HG03025 (cell line): ENCODE results near the gene WBP2.
"Not testable (repeated sequence)": the region's sequence is repeated elsewhere in the genome, so short reads cannot be mapped to it uniquely, and the experiment has no call there.

ENCODE experiments used
- ATAC-seq: cut with Tn5 transposase; IDR thresholded peaks from one replicate; pipeline ENCODE4 v1.9.1; 2021; ENCODE audit warnings: mild to moderate bottlenecking, moderate library complexity; ENCODE audit not compliant: unreplicated experiment, low FRiP score

WBP2 gene

DNA sequence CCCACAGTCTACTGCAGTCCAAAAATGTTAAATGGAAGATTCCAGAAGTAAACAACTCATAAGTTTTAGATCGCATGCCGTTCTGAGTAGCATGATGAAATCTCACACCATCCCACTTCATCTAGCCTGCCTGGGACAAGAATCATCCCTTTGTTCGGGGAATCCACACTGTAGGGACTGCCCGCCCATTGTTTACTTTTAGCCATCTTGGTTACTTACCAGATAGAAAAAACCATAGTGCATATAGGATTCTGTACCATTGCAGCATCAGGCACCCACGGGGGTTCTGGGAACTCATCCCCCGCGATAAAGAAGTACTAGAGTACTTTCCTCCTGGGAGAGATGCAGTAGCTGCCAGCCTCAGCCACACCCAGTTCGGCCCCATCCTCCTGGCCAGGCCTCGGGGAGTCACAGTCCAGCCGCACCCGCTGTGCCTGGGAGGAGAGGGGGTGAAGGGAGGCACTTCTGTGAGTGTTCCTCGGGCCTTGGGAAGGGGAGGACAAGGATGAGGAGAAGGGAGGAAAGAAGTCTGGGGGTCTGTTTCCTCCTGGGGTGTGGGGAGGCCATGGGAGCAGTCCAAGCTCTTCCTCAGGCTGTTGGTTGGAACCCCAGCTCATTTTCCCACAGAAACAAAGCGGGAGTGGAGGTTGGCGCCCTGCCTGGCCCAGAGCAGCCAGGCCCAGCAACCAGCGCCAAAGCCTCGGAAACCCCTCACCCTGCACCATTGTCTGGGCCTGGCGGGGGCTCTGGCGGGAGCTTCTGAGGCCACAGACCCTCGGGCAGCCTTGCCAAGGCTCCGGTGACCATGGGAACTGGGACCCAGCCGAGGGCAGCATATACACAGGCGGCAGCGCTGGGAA lies 14.4 kb upstream of the WBP2 start:
- no peak for ATAC-seq

DNA sequence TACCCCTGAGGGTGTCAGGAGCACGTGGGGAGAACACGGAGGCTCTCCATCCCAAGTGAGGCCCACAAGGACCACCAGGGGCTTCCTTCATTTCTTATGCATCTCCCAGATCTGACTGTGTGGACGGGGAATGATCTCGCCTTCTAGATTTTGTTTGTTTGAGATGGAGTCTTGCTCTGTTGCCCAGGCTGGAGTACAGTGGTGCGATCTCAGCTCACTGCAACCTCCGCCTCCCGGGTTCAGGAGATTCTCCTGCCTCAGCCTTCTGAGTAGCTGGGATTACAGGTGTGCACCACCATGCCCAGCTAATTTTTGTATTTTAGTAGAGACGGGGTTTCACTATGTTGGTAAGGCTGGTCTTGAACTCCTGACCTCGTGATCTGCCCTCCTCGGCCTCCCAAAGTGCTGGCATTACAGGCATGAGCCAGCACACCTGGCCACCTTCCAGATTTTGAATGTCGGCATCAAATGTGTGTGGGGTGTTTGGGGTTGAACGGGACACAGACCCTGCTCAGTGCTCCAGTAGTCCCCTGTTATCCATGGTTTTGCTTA lies 13.7 kb upstream of the WBP2 start:
- not testable (repeated sequence) for ATAC-seq

DNA sequence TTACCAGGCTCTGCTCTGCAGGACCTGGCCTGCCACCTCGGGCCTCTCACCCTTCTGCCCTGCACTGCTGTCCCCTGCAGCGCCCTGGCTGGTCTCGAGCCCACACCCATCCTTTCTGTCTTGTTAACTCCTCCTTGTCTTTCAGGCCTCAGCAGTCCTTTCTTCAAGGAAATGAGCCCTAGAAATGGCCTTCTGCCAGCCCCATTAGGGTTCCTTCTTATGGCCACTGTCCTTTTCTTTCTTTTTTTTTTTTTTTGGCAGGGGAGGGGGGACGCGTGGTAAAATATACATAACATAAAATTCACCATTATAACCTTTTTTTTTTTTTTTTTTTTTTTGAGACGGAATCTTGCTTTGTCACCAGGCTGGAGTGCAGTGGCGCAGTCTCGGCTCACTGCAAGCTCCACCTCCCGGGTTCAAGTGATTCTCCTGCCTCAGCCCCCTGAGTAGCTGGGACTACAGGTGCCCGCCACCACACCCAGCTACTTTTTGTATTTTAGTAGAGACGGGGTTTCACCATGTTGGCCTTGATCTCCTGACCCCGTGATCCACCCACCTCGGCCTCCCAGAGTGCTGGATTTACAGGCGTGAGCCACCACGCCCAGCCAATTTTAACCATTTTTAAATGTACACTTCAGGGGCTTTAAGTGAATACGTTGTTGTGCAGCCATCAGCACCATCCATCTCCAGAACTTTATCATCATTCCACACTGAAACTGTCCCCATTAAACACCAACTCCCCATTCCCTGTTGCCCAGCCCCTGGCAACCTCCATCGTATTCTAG lies 10.5 kb upstream of the WBP2 start:
- ATAC-seq: not testable (repeated sequence)

DNA sequence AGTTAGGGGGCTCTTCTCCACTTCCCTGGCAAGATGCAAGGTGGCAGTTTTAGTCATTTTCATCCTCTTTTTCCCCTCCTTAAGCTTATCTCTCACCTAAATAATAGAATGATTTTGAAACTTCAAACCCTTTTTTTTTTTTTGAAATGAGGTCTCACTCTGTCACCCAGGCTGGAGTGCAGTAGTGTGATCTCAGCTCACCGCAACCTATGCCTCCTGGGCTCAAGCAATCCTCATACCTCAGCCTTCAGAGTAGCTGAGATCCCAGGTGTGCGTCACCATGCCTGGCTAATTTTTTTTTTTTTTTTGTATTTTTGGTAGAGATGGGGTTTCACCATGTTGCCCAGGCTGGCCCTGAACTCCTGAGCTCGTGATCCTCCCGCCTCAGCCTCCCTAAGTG lies 9.8 kb upstream of the WBP2 start:
- ATAC-seq: not testable (repeated sequence)

DNA sequence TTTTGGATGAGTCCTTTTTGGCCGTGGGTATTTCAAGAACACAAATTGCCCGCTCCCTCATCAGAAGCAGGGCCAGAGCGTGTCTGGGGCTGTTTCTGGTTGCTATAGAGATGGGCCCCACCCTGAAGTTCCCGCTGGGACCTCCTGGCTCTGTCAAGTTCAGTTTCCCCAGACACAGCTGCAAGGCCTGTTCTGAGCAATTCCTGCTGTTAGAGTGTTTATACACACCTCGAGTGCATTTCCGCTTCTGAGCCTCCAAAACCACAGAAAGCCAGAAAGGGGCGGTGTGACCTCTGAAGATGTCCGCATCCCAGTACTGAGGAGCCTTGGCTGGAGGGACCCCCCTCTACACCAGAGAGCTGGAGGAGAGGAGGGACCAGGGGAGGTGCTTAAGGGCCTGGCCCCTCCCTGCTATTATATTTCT lies 9.3 kb upstream of the WBP2 start:
- ATAC-seq: peak; percentile 75

DNA sequence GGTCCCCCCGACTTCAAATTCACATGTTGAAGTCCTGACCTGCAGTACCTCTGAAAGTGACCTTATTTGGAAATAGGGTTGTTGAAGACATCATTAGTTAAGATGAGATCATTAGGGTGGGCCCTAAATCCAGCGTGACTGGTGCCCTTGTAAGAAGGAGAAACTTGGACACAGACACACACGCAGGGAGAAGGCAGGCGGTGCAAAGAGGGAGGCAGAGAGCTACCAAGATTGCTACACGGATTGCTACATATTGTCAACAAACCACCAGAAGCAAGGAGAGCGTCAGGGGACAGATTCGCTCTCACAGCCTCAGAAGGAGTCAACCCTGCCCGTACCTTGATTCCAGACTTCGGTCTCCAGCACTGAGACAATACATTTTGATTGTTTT lies 6.8 kb upstream of the WBP2 start:
- ATAC-seq: no peak

DNA sequence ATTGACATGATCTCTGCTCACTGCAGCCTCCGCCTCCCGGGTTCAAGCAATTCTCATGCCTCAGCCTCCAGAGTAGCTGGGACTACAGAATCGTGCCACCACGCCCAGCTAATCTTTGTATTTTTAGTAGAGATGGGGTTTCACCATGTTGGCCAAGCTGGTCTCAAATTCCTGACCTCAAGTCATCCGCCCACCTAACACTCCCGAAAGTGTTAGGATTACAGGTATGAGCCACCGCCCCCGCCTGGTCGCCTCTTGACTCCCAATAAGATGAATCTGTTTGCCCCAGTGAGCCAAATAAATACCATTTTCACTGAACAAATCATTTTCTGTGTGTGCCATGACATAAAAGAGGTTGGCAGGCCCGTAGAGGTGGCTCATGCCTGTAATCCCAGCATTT lies 4.2 kb upstream of the WBP2 start:
- ATAC-seq: not testable (repeated sequence)

DNA sequence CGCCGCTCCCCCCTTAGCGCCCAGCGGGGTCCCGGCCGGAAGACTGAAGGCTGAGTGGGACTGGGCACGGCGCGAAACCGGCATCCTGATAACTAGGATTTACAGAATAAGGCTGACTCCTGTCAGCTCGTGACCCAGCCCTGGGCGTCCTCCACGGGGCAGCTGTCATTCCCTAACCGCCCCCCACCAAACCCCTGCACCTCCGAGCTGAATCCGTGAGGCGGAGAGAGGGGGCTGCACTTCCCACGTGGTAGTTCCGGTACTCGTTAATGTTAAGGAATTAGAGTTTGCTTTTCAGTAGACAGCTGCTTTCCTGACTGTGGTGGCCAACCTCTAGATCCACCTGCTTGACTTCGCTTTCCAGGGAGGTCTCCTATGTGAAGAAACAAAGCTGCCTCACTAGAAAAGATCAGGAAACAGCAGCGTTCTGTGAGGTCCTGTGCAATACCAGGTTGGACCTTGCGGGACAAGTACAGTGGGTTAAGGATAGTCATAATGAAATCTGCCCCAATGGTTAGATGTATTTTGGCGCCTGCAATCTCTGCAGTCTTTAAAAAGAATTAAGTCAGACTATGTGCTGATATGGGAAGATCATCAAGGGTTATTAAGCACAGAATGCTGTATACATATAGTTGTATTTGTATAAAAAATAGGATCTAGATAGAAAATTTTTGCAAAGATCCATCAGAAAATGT lies 1.1 kb upstream of the WBP2 start:
- no peak for ATAC-seq

DNA sequence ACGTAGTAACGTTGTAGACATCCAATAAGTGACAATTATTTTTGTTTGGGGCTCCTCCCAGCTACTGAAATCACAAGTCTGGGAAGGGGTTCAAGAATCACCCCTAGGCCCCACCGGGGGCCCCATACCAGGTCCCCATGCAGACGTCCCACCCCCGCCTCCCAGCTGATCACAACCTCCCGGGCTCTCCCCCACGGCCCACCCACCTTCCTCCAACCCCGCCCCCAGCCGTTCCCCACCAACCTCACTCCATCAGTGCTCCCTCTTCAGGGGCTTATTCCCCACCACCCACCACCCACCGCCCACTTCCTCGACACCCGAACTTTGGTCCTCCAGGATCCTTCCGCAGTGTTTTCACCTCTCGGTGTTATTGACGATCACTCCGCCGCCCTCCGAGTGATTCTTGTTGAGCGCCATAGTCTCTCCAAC lies 240 bp downstream of the WBP2 start:
- no peak for ATAC-seq

DNA sequence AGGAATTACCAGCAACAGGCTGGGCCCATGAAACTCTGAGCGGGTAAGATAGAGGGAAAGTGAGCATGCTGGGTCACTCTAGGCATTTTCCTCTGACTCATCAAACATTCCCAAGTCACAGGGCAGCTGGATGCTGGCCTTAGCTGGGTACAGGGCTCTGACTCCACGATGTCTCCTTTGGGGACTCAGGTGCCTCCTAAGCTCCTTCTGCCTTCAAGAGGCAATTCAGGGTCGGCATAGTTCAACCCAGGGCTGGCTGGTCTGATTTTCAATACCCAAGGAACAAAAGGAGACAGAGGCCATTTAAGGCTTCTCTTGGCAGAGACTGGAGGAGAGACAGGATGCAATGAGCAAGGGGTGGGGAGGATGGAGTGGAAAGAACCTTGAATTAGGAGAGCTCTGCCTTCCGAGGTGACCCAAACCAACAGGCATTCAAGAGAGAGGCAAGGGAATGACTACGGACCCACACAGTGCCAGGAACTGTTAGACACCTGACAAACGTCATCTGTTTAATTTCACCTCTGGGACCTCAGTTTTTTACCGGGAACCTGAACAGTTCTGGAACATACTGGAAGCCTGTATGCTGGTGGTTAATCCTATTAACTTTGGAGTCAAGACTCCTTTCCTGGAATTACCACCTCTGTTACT lies 910 bp downstream of the WBP2 start:
- ATAC-seq: no peak

DNA sequence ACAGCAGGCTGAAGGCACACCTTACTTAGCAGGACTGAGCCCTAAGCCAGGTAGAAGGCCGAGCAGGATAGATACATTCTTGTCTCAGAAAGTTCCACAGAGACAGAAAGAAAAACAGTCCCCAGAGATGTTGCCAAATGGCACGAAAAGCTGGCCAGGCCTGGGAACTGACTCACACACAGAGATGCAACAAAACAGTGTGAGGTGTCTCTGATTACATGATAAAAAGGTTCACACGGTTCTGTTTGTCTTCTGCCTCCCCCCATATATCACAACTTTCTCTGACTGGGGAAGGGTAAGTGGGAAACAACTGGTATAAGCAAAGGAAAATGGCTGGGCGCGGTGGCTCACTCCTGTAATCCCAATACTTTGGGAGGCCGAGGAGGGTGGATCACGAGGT lies 1.7 kb downstream of the WBP2 start:
- ATAC-seq: no peak

DNA sequence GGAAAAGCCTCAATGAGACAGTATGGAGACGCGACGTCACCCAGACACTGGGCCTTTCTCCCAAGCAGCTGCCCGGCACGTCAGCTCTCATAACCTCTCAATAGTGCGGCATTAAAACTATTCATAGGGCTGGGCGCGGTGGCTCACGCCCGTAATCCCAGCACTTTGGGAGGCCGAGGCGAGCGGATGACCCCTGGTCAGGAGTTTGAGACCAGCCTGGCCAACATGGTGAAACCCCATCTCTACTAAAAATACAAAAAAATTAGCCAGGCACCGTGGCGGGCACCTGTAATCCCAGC lies 3.5 kb downstream of the WBP2 start:
- not testable (repeated sequence) for ATAC-seq

DNA sequence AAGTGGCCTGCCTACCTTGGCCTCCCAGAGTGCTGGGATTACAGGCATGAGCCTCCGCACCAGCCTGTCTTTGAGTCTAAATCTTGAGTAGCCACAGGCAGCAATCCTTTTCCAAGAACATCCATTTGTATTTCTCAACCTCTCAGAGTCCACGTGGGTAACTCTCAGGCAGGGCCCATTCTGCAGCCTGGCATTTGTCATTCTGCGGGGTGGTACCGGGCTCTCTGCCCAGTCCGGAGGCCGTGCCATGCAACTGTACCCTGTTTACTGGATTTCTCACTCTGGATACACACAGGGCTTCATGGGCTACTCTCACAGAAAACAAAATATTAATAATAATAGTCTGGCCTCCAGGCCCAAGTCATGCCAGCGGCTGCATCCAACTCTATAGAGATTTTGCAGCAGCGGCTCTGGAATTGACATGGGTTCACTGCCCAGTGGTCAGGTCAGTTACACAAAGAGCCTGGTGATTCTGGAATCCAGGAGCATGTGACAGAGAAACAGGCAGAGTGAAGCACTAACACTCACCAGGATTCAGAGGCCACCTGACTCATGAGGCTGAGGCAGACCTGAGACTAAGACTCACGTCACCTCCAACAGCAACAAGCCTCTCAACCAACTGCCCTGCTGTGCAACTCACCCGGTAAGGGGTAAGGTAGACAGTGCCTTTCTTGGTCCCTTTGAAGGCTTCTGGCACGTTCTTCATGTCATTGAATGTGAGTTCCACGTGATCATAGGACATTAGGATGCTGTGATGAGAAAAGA lies 4.0 kb downstream of the WBP2 start:
- ATAC-seq: no peak

DNA sequence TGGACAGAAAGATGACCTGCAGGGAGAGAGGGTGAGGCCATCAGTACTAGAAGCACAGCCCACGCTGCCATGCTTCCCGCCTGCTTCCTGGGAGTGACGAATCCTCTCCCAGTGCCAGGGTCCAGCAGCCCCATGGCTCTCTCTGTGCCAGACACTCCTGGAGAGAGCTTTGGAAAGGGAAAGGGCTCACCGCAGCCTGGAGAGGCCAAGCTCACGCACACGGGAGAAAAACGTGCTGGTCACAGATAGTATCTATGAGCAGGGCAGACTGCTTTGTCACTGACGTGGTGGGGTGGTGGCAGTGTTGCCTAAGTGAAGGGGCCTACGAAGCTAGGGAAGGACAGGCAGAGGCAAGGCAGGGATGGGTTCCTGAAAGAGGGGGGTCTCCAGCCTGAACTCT lies 5.4 kb downstream of the WBP2 start:
- ATAC-seq: no peak

DNA sequence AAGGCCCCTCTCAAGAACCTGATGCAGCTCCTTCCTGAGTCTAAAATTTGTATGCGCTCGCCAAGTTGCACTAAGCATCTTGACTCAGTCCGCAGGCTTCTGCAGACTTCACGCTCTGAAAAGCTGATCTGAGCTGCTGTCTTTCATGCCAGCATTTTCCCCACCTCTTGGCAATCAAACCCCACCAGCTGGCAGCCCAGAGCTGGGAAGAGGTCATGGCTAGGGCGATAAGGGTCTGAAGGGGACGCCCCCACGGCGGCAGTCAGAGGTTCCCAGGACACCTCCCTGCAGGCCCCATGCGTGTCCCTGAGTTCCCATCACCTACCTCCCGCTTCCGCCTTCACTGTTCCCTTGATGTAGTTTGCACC lies 5.9 kb downstream of the WBP2 start:
- ATAC-seq: no peak

DNA sequence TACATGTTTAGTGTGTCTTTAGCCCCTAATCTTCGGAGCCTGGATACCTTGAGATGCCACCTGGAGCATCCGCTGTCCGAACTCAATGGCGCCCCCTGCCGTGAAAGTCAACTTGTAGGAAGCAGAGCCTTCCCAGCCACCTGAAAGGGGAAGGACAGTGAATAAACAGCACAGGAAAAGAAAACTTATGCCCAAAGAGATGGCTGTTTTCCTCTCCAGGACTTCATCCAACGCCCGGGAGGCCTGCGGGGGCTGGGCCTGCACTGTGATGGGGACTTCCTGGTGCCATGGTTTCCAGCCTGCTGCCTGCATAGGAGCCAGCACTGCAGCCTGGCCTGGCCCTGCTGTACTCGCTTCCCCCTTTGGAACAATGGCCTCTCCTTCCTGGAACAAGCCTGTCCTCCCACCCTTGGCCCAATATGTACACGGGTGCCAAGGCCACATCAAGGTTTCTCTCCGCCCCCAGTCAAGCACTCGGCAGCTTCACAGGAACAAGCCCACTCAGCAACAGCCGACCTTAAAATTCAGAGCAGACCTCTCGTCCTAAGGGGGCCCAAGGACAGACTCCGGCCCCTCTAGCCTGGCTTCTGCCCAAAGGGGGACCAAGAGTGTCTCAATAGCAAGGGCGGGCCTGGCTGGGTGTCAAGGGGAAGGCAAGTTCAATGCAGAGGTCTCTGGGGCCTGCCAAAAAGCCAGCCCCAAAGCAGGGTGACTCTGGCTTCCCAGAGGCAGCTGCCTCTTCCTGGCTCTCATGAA lies 6.4 kb downstream of the WBP2 start:
- no peak for ATAC-seq

DNA sequence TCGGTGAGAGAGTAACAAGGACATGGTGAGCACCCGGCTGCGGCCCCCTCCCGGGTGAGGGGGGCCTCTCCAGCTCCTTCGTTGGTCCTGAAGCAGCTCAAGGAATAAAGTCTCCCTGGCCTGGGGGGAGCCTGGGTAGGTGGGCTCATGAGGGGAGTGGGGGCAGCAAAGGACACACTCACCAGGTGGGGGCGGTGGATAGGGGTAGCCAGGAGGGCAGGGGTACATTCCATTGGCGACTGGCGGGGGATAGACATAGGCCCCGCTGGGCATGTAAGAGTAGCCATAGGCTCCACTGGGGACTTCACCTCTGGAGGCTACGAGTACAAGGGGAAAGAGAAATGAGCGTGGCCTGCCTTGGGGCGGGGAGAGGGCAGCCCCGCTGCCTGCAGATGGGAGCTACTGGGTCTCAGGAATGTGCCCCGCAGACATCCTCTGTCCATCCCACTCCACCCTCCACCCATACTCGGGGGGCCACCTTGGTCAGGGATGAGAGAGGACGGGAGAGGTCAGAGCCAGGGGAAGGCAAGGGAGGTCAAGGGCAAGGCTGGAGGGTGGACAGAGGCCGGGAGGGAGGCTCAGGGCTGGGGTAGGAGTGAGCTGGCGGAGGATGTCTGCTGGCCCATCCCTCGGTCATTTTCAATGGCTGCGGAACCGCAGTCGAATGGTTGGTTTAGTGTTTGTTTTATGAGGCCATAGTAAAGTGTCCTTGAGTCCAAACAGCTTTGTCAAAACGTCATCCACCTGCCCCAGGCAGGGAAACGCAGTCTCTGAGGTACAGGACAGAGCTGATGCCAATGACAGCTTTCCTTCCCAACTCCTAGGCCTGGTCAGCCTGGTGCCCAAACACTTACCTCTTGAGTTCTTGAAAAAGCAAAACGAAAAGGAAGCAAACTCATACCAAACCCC lies 7.3 kb downstream of the WBP2 start:
- ATAC-seq: no peak
